ENCODE measurements around the gene PIK3C2A. TPM values are rescaled to one million over a fixed set of nuclear protein-coding genes. Genes with fewer than 3 reads are reported as not detected.
A peak's percentile ranks its signal among the peaks of the same experiment; 100 is the strongest.
"Not testable (repeated sequence)": the region's sequence is repeated elsewhere in the genome, so short reads cannot be mapped to it uniquely, and the experiment has no call there.

Gene PIK3C2A
- total and polyA plus RNA-seq, 5 donors from 2014 or later, result 5.6 to 34.4 (median 9.1) TPM

- not testable (repeated sequence) for ATAC-seq (ENCODE audit: low read depth in 2 of 2); H3K27ac ChIP-seq (ENCODE audit: insufficient read depth, low read length, poor library complexity, severe bottlenecking); H3K4me3 Mint-ChIP-seq; H3K9me3 Mint-ChIP-seq; H3K4me1 ChIP-seq (ENCODE audit: control insufficient read depth, insufficient read depth, low read length, poor library complexity, severe bottlenecking); H3K4me3 ChIP-seq (ENCODE audit: low read depth, low read length); H3K4me1 Mint-ChIP-seq; H3K27ac Mint-ChIP-seq; H3K9me3 ChIP-seq (ENCODE audit: control insufficient read depth in 2 of 2, low read length in 2 of 2); H3K27me3 ChIP-seq (ENCODE audit: control insufficient read depth, insufficient read depth, low read length); H3K36me3 ChIP-seq (ENCODE audit: control insufficient read depth, insufficient read depth, low read length); H3K36me3 Mint-ChIP-seq; DNase-seq
- peaks cover 32% of the 10 kb centered on the region for H3K27me3 Mint-ChIP-seq
Measured at GRCh38 chr11:17242954-17243353, 35.2 kb upstream of the PIK3C2A start.

- H3K4me1 Mint-ChIP-seq, result no peaks in the 10 kb centered on the region
- Histone ChIP-seq H3K9me3 (ENCODE audit: control insufficient read depth in 2 of 2, low read length in 2 of 2) (no peaks in the 10 kb centered on the region), H3K27me3 (ENCODE audit: control insufficient read depth, insufficient read depth, low read length) (peaks cover 7% of the 10 kb centered on the region), H3K27ac (ENCODE audit: insufficient read depth, low read length, poor library complexity, severe bottlenecking) (no peak overlapping the region), H3K4me1 (ENCODE audit: control insufficient read depth, insufficient read depth, low read length, poor library complexity, severe bottlenecking) (no peaks in the 10 kb centered on the region), H3K4me3 (ENCODE audit: low read depth, low read length) (no peak overlapping the region), H3K36me3 (ENCODE audit: control insufficient read depth, insufficient read depth, low read length) (no peaks in the 10 kb centered on the region)
- peaks cover 0 to 3% (median 0%) of the 10 kb centered on the region in 7 donors for H3K9me3 Mint-ChIP-seq
- no peak for ATAC-seq (ENCODE audit: low read depth in 2 of 2)
- peaks cover 40% of the 10 kb centered on the region for H3K27me3 Mint-ChIP-seq
- H3K27ac Mint-ChIP-seq, result peak overlapping the region in 1 of 3 donors; percentile 32
- no peak for DNase-seq
- H3K4me3 Mint-ChIP-seq, result no peak overlapping the region
- H3K36me3 Mint-ChIP-seq, result no peaks in the 10 kb centered on the region
Measured at GRCh38 chr11:17240780-17241179, 33.0 kb upstream of the PIK3C2A start.

- not testable (repeated sequence) for H3K27ac ChIP-seq (ENCODE audit: insufficient read depth, low read length, poor library complexity, severe bottlenecking); H3K4me1 Mint-ChIP-seq; H3K9me3 Mint-ChIP-seq; H3K36me3 Mint-ChIP-seq; H3K27me3 ChIP-seq (ENCODE audit: control insufficient read depth, insufficient read depth, low read length); H3K4me1 ChIP-seq (ENCODE audit: control insufficient read depth, insufficient read depth, low read length, poor library complexity, severe bottlenecking); H3K27ac Mint-ChIP-seq; H3K36me3 ChIP-seq (ENCODE audit: control insufficient read depth, insufficient read depth, low read length); H3K9me3 ChIP-seq (ENCODE audit: control insufficient read depth in 2 of 2, low read length in 2 of 2); ATAC-seq (ENCODE audit: low read depth in 2 of 2); DNase-seq; H3K4me3 ChIP-seq (ENCODE audit: low read depth, low read length); H3K4me3 Mint-ChIP-seq
- H3K27me3 Mint-ChIP-seq, result peaks cover 40% of the 10 kb centered on the region
Measured at GRCh38 chr11:17239927-17240326, 32.1 kb upstream of the PIK3C2A start.

DNA sequence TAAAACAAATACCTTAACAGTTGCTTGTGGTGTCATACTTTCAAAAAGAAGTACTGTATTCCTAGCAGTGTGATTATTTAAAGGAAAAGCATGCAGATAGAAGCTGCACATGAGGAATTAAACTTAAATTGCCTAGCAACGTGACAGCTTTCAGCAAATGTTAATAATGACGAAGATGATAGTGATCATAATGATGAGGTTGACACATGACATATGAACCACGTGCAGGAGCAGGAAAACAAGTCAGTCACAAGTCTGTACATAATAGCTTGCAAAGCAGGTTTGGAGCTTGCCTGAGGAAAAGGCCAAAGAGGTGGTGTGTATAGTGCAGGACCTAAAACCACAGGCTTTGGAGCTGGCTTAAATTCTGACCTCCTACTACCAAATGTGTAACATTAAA, 30.6 kb upstream of the PIK3C2A start:
- H3K27ac Mint-ChIP-seq, result no peak overlapping the region
- Histone ChIP-seq H3K4me1 (ENCODE audit: control insufficient read depth, insufficient read depth, low read length, poor library complexity, severe bottlenecking) (no peaks in the 10 kb centered on the region), H3K4me3 (ENCODE audit: low read depth, low read length) (no peak overlapping the region), H3K36me3 (ENCODE audit: control insufficient read depth, insufficient read depth, low read length) (no peaks in the 10 kb centered on the region), H3K27ac (ENCODE audit: insufficient read depth, low read length, poor library complexity, severe bottlenecking) (no peak overlapping the region), H3K9me3 (ENCODE audit: control insufficient read depth in 2 of 2, low read length in 2 of 2) (no peaks in the 10 kb centered on the region), H3K27me3 (ENCODE audit: control insufficient read depth, insufficient read depth, low read length) (peaks cover 9% of the 10 kb centered on the region)
- no peaks in the 10 kb centered on the region for H3K36me3 Mint-ChIP-seq
- H3K27me3 Mint-ChIP-seq, result peaks cover 40% of the 10 kb centered on the region
- peaks cover 0 to 2% (median 0%) of the 10 kb centered on the region in 7 donors for H3K9me3 Mint-ChIP-seq
- no peak overlapping the region for H3K4me3 Mint-ChIP-seq
- no peak for DNase-seq
- no peaks in the 10 kb centered on the region for H3K4me1 Mint-ChIP-seq
- ATAC-seq (ENCODE audit: low read depth in 2 of 2), result no peak

GRCh38 chr11:17233101-17233500, 25.3 kb upstream of the PIK3C2A start:
- Mint-ChIP-seq H3K9me3 (peaks cover 0 to 3% (median 0%) of the 10 kb centered on the region in 7 donors), H3K36me3 (no peaks in the 10 kb centered on the region), H3K4me1 (peaks cover 0 to 21% (median 12%) of the 10 kb centered on the region in 4 donors), H3K27ac (no peak overlapping the region), H3K4me3 (peak overlapping the region in 1 of 4 donors; percentile 43), H3K27me3 (peaks cover 32% of the 10 kb centered on the region)
- no peak for DNase-seq
- no peak overlapping the region for H3K4me3 ChIP-seq (ENCODE audit: low read depth, low read length)
- H3K9me3 ChIP-seq (ENCODE audit: control insufficient read depth in 2 of 2, low read length in 2 of 2), result no peaks in the 10 kb centered on the region
- H3K27ac ChIP-seq (ENCODE audit: insufficient read depth, low read length, poor library complexity, severe bottlenecking), result no peak overlapping the region
- ATAC-seq (ENCODE audit: low read depth in 2 of 2), result no peak
- no peaks in the 10 kb centered on the region for H3K4me1 ChIP-seq (ENCODE audit: control insufficient read depth, insufficient read depth, low read length, poor library complexity, severe bottlenecking)
- peaks cover 6% of the 10 kb centered on the region for H3K27me3 ChIP-seq (ENCODE audit: control insufficient read depth, insufficient read depth, low read length)
- no peaks in the 10 kb centered on the region for H3K36me3 ChIP-seq (ENCODE audit: control insufficient read depth, insufficient read depth, low read length)

DNA sequence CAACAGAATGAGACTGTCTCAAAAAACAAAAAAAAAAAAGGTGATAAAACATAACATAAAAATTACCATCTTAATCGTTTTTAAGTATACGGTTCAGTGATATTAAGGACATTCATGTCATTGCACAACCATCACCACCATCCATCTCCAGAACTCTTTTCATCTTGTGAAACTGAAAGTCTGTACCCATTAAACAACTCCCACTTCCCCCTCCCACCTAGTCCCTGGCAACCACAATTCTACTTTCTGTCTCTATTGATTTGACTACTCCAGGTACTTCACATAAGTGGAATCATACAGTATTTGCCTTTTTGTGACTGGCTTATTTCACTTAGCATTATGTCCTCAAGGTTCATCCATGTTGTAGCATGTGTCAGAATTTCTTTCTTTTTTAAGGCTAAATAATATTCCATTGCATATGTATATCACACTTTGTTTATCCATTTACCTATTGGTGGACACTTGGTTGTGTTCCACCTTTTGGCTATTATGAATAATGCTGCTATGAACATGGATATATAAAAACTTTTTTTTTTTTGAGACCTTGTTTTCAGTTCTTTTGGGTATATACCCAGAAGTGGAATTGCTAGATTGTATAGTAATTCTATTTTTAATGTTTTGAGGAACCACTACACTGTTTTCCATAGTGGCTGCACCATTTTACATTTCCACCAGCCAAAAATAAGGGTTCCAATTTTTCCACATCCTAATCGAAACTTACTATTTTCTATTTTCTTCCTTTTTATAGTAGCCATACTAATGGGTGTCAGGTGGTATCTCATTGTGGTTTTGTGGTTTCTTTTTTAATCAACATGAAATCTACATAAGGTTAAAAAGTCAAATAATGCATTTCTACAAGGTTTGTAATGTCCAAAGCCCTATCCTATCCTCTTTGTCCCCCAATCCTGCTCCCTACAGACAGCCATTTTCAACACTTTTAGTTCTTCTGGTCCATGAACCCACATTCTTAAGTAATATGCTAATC, 23.4 kb upstream of the PIK3C2A start:
- Mint-ChIP-seq H3K27ac (no peak overlapping the region), H3K9me3 (peaks cover 0 to 3% (median 0%) of the 10 kb centered on the region in 7 donors), H3K36me3 (no peaks in the 10 kb centered on the region)

DNA sequence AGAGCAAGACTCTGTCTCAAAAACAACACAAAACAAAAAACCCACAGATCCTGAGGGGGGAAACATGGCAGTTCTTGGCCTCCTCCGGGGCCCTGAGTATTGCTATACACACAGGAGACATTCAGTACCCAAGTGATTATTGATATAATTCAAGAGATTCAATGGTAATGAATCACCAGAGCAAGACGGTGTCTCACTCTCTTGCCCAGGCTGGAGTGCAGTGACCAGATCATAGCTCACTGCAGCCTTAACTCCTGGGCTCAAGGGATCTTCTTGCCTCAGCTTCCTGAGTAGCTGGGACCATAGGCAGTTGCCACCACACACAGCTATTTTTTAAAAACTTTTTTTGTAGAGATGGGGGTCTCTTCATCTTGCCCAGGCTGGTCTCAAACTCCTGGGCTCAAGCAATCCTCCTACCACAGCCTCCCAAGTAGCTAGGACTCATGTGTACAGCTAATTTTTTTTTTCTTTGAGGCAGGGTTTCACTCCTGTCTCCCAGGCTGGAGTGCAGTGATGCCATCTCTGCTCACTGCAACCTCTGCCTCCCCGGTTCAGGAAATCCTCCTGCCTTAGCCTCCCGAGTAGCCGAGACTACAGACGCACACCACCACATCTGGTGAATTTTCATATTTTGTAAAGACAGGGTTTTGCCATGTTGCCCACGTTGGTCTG, 21.8 kb upstream of the PIK3C2A start:
- no peak overlapping the region for H3K4me3 ChIP-seq (ENCODE audit: low read depth, low read length)
- ATAC-seq (ENCODE audit: low read depth in 2 of 2) (no peak), DNase-seq (no peak)
- Mint-ChIP-seq H3K4me3 (peak overlapping the region in 1 of 4 donors; percentile 76), H3K27ac (peak overlapping the region in 1 of 3 donors; percentile 11), H3K27me3 (peaks cover 24% of the 10 kb centered on the region), H3K36me3 (no peaks in the 10 kb centered on the region), H3K9me3 (peaks cover 0 to 3% (median 0%) of the 10 kb centered on the region in 7 donors), H3K4me1 (peaks cover 0 to 21% (median 12%) of the 10 kb centered on the region in 4 donors)
- no peaks in the 10 kb centered on the region for H3K4me1 ChIP-seq (ENCODE audit: control insufficient read depth, insufficient read depth, low read length, poor library complexity, severe bottlenecking)
- no peaks in the 10 kb centered on the region for H3K36me3 ChIP-seq (ENCODE audit: control insufficient read depth, insufficient read depth, low read length)
- H3K9me3 ChIP-seq (ENCODE audit: control insufficient read depth in 2 of 2, low read length in 2 of 2), result no peaks in the 10 kb centered on the region
- no peak overlapping the region for H3K27ac ChIP-seq (ENCODE audit: insufficient read depth, low read length, poor library complexity, severe bottlenecking)
- peaks cover 3% of the 10 kb centered on the region for H3K27me3 ChIP-seq (ENCODE audit: control insufficient read depth, insufficient read depth, low read length)

More for the DNA sequence above, 23.4 kb upstream of the PIK3C2A start:
- ATAC-seq (ENCODE audit: low read depth in 2 of 2), result peak; percentile 40 to 69
- DNase-seq, result peak in 2 of 3 donors; percentile 24 to 77
- Histone ChIP-seq H3K27ac (ENCODE audit: insufficient read depth, low read length, poor library complexity, severe bottlenecking) (no peak overlapping the region), H3K4me1 (ENCODE audit: control insufficient read depth, insufficient read depth, low read length, poor library complexity, severe bottlenecking) (no peaks in the 10 kb centered on the region), H3K9me3 (ENCODE audit: control insufficient read depth in 2 of 2, low read length in 2 of 2) (no peaks in the 10 kb centered on the region), H3K27me3 (ENCODE audit: control insufficient read depth, insufficient read depth, low read length) (peaks cover 5% of the 10 kb centered on the region), H3K4me3 (ENCODE audit: low read depth, low read length) (no peak overlapping the region), H3K36me3 (ENCODE audit: control insufficient read depth, insufficient read depth, low read length) (no peaks in the 10 kb centered on the region)
- H3K4me3 Mint-ChIP-seq, result no peak overlapping the region
- H3K4me1 Mint-ChIP-seq, result peaks cover 0 to 21% (median 12%) of the 10 kb centered on the region in 4 donors
- H3K27me3 Mint-ChIP-seq, result peaks cover 20% of the 10 kb centered on the region

Measured in CD4-positive, CD25-positive, alpha-beta regulatory T cell (primary cell).